ENCODE results near the gene SLC9A8.
"Not testable (repeated sequence)": the region's sequence is repeated elsewhere in the genome, so short reads cannot be mapped to it uniquely, and the experiment has no call there.

SLC9A8 gene, protein sequence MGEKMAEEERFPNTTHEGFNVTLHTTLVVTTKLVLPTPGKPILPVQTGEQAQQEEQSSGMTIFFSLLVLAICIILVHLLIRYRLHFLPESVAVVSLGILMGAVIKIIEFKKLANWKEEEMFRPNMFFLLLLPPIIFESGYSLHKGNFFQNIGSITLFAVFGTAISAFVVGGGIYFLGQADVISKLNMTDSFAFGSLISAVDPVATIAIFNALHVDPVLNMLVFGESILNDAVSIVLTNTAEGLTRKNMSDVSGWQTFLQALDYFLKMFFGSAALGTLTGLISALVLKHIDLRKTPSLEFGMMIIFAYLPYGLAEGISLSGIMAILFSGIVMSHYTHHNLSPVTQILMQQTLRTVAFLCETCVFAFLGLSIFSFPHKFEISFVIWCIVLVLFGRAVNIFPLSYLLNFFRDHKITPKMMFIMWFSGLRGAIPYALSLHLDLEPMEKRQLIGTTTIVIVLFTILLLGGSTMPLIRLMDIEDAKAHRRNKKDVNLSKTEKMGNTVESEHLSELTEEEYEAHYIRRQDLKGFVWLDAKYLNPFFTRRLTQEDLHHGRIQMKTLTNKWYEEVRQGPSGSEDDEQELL

GRCh38 chr20:49812507-49813304 lies at the start of gene SLC9A8:
Gene SLC9A8, plus strand, starts transcription at chr20:49812828. Its CDS starts 95 bp downstream, at chr20:49812923.
- peak; percentile 59 for DNase-seq (ENCODE audit: low read depth)

DNA sequence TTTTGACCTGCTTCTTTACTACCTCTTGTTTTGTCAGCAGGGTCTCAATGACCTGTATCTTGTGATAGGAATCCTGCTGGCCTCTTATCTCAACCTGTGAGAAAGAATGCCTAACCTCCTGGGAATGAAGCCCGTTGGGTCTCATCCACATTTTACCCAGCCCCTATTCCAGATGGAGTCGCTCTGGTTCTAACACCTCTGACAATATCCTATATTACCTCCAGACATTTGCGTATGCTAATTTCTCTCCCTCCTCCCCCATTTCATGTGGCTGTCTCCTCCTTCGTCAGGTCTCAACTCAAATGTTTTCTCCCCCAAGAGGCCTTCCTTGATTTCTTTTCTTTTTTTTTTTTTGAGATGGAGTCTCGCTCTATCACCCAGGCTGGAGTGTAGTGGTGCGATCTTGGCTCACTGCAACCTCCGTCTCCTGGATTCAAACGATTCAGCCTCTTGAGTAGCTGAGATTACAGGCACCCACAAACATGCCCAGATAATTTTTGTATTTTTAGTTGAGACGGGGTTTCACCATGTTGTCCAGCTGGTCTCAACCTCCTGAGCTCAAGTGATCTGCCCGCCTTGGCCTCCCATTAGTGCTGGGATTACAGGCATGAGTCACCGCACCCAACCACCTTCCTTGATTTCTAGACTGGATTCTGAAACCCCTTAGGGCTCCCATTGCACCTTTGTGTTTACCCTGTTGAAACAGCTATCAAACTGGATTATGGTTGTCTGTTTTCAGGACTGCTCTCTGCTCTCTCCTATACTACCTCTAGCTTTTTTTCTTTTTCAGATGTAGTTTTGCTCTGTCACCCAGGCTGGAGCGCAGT lies 49.5 kb upstream of the SLC9A8 start:
- DNase-seq (ENCODE audit: low read depth): no peak

DNA sequence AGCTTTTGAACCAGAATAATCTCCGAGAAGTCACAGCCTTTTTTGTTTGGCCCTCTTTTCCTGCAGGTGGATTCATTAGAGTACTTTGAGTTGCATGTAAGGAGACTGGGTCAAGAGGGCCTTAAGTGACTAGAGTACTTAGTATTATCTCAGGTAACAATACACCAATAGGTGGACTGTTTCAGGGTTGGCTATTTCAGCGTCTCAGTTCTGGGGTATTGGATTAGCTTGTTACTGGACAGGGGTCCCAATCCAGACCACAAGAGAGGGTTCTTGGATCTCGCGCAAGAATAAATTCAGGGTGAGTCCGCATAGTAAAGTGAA lies 47.3 kb upstream of the SLC9A8 start:
- no peak for DNase-seq (ENCODE audit: low read depth)

- DNase-seq (ENCODE audit: low read depth): no peak
Measured at GRCh38 chr20:49765846-49766541, 46.6 kb upstream of the SLC9A8 start.

DNA sequence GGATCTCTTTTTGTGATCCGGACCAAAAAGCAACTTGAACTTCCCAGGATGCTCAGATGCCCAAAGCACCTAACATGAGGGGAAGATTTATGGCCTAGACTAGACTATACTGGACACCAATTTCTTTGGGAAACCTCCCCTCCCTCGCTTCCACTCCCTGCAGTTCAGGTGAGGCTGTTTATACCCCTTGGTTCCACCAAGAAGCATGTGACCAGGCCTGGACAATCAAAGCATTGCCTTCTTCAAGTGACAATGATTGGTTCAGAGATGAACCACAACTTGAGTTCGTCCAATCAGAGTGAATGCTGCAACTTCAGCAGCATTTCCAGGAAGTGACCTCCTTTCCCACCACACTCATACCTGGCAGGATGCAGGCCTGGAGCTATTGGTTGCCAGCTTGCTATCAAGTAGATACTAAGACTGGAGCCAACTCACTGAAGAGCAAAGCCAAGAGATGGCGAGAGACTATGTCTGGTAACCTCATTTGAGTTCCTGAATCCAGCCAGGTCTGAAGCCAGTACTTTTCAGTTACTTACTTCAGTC lies 45.6 kb upstream of the SLC9A8 start:
- DNase-seq (ENCODE audit: low read depth): no peak

GRCh38 chr20:49768204-49769047 lies 44.2 kb upstream of the SLC9A8 start:
- DNase-seq (ENCODE audit: low read depth): no peak

GRCh38 chr20:49769048-49769581 lies 43.5 kb upstream of the SLC9A8 start:
- no peak for DNase-seq (ENCODE audit: low read depth)

DNA sequence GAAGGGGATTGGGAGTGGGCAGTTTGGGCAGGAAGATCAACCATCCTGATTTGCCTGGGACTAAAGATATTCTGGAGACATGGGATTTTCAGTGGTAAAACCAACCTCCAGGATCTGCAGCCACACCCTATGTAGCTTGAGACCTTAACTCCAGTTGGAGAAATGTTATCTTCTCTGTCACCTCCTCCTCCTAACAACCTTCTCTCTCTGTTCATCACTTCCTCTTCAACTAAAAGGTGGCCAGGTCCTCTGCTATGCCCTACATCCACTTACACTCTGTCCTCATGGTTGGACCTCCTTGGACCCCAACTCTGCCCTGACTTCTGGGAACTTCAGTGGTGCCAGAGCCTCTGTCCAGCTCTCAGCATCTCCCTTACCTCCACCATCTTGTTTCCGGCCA lies 42.0 kb upstream of the SLC9A8 start:
- DNase-seq (ENCODE audit: low read depth): no peak

GRCh38 chr20:49774213-49774612 lies 38.4 kb upstream of the SLC9A8 start:
- DNase-seq (ENCODE audit: low read depth): not testable (repeated sequence)

DNA sequence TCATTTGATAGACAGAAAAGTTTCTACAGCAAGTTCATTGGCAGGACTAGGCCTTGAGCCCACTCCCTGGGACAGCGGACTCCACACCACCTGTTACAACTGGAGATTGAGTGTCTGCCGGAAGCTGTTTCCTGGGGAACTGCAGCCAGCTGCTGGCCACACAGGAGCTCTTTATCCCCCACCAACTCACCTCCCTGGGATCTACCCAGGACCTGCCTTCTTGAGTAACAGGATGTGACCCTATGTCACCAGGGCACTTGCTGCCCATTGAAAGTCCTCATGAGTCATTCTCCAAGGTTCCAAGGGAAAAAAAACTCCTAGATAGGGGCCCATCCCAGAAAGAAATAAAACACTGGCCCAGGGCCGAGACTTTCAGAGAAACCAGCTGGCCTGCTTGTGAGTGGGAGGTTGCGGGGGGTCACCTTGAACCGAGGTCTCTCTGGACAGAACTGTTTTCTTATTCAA lies 37.4 kb upstream of the SLC9A8 start:
- DNase-seq (ENCODE audit: low read depth): no peak

DNA sequence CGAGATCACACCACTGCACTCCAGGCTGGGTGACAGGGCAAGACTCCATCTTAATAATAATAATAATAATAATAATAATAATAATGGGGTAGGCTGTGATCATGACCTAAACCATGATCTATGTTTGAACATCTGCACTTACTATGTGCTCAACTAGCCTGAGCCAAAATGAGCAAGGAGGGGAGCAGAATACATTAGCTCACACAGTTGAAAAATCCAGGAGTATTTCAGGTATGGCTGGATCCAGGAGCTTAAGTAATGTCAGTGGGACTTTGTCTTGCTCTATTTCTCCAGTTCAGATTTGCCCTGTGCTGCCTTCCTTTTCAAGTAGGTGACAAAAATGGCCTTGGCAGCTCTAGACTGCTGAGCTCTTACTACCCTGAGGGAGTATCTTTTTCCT lies 32.7 kb upstream of the SLC9A8 start:
- no peak for DNase-seq (ENCODE audit: low read depth)

GRCh38 chr20:49781676-49782075 lies 31.0 kb upstream of the SLC9A8 start:
- no peak for DNase-seq (ENCODE audit: low read depth)

- not testable (repeated sequence) for DNase-seq (ENCODE audit: low read depth)
Measured at GRCh38 chr20:49782439-49782838, 30.2 kb upstream of the SLC9A8 start.

DNA sequence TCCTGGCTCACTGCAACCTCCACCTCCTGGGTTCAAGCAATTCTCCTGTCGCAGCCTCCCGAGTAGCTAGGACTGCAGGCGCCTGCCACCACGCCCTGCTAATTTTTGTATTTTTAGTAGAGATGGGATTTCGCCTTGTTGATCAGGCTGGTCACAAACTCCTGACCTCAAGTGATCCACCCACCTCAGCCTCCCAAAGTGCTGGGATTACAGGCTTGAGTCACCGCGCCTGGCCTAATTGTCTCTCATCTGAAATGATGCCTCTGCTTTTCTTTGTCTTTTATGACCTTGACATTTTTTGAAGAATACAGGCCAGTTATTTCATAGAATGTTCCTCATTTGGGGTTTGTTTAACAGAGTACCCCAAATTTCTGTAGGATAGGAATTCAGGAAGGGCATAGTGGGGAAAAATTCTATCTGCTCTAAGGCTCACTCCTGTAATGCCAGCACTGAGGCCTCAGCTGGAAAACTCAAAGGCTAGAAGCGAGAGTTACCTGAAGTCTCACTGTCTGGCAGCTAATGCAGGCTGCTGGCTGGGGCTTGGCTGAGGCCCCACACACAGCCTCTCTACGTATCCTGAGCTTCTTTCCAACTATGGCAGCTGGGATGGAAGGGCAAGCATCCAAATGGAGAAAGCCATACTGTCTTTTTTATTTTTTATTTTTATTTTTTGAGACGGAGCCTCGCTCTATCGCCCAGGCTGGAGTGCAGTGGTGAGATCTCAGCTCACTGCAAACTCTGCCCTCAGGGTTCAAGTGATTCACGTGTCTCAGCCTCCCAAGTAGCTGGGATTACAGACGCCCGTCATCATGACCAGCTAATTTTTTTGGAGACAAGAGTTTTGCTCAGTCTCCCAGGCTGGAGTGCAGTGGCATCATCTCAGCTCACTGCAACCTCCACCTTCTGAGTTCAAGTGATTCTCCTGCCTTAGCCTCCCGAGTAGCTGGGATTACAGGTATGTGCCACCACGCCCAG lies 29.3 kb upstream of the SLC9A8 start:
- not testable (repeated sequence) for DNase-seq (ENCODE audit: low read depth)

DNA sequence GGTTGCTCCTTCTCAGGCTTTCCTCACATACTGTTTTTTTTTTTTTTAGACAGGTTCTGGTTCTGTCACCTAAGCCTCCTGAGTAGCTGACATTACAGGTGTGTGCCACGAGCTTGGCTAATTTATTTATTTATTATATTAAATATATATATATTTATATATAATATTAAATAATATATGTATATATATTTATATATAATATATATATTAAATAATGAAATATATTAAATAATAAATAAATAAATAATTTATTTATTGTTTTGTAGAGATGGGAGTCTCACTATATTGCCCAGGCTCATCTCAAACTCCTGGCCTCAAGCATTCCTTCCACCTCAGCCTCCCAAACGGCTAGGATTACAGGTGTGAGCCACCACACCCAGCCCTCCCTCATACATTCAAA lies 28.3 kb upstream of the SLC9A8 start:
- DNase-seq (ENCODE audit: low read depth): no peak

DNA sequence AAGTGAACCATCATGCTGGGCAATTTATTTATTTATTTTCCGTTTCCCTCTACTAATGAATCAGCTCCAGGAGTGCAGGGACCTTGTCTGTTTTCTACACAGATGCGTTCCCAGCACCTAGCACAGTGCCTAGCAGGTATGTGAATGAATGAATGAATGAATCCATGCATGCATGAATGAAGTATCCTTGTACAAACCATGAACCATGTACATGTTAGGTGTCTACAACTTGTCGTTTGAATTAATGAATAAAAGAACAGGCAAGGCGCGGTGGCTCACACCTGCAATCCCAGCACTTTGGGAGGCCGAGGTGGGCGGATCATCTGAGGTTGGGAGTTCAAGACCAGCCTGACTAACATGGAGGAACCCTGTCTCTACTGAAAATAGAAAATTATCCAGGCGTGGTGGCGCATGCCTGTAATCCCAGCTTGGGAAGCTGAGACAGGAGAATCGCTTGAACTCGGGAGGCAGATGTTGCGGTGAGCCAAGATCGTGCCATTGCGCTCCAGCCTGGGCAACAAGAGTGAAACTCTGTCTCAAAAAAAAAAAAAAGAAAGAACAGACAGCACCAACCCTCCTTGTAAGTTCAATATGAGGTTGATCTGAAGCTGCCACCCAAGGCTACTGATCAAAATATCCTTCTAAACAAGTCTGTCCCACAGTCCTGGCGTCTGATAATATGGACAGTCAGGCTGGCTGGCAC lies 27.3 kb upstream of the SLC9A8 start:
- DNase-seq (ENCODE audit: low read depth): no peak

DNA sequence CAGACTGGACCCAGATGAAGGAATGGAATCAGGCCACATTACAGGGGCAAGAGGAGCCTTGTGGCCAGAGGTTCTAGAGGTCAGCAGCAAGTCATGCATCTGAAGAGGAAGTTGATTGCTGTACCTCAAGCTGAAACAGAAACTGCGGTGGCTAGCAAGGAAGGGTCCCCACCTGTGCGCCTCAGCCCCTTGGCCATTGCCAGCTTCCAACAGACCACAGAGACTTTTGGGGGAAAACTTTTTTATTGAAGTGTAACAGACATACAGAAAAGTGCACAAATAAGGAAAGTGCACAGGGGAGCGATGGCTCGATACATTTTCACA lies 26.8 kb upstream of the SLC9A8 start:
- DNase-seq (ENCODE audit: low read depth): no peak

DNA sequence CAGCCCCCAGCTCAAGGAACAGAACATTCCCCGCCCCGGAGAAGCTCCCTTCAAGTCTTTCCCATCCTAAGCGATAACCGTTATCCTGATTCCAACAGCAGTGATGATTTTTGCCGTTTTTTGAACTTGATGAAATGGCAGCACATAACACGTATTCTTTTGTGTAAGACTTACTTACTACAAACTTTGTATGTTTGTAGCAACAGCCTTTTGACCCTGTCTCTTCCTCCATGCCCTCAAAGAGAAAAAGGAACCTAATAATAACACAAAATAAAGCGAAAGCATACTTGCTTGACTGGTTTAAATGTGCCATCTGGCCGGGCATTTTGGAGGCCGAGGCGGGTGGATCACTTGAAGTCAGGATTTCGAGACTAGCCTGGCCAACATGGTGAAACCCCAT lies 26.4 kb upstream of the SLC9A8 start:
- no peak for DNase-seq (ENCODE audit: low read depth)

All from stimulated activated CD8-positive, alpha-beta memory T cell treated with anti-CD3 and anti-CD28 coated beads, Interleukin-15, amount 100 ng/mL, for 24 hours (primary cell).